ENCODE data around the gene PRKCZ.

PRKCZ gene

DNA sequence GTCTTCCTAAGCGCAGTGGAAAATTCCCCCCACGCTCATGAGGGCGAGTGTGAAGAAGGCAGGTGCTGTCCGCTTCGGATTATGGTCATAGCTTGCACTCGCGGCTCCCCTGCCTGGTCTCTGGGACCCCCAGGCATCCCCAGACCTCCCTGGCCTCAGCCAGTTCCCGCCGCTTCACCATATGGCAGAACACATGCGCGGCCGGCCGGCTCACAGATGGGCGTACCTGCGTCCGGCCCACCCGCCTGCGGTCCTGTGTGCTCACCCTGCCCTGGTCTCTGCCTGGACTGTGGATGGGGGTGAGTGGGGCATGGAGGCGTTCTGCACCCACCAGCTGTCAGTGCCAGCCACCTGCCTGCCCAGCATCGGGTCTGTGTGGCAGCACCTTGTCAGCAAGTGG, 34.1 kb downstream of the PRKCZ start:
- no peak overlapping the region for H3K4me3 ChIP-seq (ENCODE audit: low read depth in 1 of 2, low read length in 2 of 2)
- no peaks in the 10 kb centered on the region for H3K36me3 ChIP-seq (ENCODE audit: insufficient read depth, low read length)
- H3K27ac ChIP-seq (ENCODE audit: low read depth, low read length), result no peak overlapping the region
- peaks cover 0 to 6% of the 10 kb centered on the region in 2 donors for H3K27me3 ChIP-seq (ENCODE audit: control insufficient read depth in 1 of 2, insufficient read depth in 2 of 2, low read length in 2 of 2)
- H3K9ac ChIP-seq (ENCODE audit: low read length), result no peak overlapping the region
- peaks cover 4% of the 10 kb centered on the region for H3K9me3 ChIP-seq (ENCODE audit: low read length)
- no peaks in the 10 kb centered on the region for H3K4me1 ChIP-seq (ENCODE audit: insufficient read depth, low read length)

DNA sequence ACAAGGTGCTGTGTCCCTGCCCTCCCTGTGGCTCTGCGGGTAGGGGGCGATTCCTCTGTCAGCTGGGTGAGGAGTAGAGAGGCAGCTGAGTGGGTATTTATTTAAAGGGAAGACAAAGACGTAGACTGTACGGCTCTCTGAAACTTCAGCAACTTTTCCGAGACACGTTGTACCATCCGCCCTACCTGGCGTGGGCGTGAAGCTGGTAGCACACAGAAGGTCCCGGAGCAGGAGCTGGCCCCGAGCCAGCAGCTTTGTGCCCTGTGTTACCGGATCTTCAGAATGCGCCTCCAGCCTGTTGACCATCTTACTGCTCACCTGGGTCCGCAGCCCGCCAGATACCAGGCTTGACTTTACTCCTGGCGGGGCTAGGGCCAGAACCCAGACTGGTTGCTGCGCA, 34.9 kb downstream of the PRKCZ start:
- Histone ChIP-seq H3K36me3 (ENCODE audit: insufficient read depth, low read length) (no peaks in the 10 kb centered on the region), H3K4me3 (ENCODE audit: low read depth in 1 of 2, low read length in 2 of 2) (no peak overlapping the region), H3K9me3 (ENCODE audit: low read length) (no peaks in the 10 kb centered on the region), H3K9ac (ENCODE audit: low read length) (no peak overlapping the region), H3K27me3 (ENCODE audit: control insufficient read depth in 1 of 2, insufficient read depth in 2 of 2, low read length in 2 of 2) (peaks cover 0 to 10% of the 10 kb centered on the region in 2 donors), H3K4me1 (ENCODE audit: insufficient read depth, low read length) (no peaks in the 10 kb centered on the region), H3K27ac (ENCODE audit: low read depth, low read length) (no peak overlapping the region)

- no peaks in the 10 kb centered on the region for H3K4me1 ChIP-seq (ENCODE audit: insufficient read depth, low read length)
- H3K9ac ChIP-seq (ENCODE audit: low read length), result no peak overlapping the region
- no peaks in the 10 kb centered on the region for H3K36me3 ChIP-seq (ENCODE audit: insufficient read depth, low read length)
- H3K27ac ChIP-seq (ENCODE audit: low read depth, low read length), result no peak overlapping the region
- H3K9me3 ChIP-seq (ENCODE audit: low read length), result no peaks in the 10 kb centered on the region
- no peak overlapping the region for H3K4me3 ChIP-seq (ENCODE audit: low read depth in 1 of 2, low read length in 2 of 2)
- H3K27me3 ChIP-seq (ENCODE audit: control insufficient read depth in 1 of 2, insufficient read depth in 2 of 2, low read length in 2 of 2), result peaks cover 0 to 10% of the 10 kb centered on the region in 2 donors
These were observed 36.4 kb downstream of the PRKCZ start for GRCh38 chr1:2086446-2087078.

DNA sequence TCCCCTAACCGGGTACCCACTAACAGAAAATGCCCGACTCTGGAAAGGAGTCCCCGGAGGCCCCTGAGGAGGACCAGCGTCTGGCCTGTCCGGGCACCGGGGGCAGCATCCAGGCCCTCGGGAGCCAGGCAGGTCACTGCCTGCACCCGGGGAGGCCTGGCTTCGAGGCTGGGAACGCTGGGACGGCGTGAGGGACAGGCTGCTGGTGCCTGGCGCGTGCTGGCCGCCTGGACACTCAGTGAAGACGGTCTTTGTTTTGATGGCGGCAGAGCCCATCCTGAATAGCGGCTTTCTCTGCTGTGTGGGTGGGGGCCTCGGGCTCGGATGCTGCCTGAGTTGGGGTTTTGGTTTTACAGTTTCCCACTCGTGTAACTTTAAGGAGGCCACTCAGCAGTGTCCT, 37.6 kb downstream of the PRKCZ start:
- peaks cover 0 to 10% of the 10 kb centered on the region in 2 donors for H3K27me3 ChIP-seq (ENCODE audit: control insufficient read depth in 1 of 2, insufficient read depth in 2 of 2, low read length in 2 of 2)
- H3K4me3 ChIP-seq (ENCODE audit: low read depth in 1 of 2, low read length in 2 of 2), result no peak overlapping the region
- no peak overlapping the region for H3K27ac ChIP-seq (ENCODE audit: low read depth, low read length)
- H3K9ac ChIP-seq (ENCODE audit: low read length), result no peak overlapping the region
- H3K36me3 ChIP-seq (ENCODE audit: insufficient read depth, low read length), result no peaks in the 10 kb centered on the region
- H3K4me1 ChIP-seq (ENCODE audit: insufficient read depth, low read length), result no peaks in the 10 kb centered on the region
- H3K9me3 ChIP-seq (ENCODE audit: low read length), result no peaks in the 10 kb centered on the region

GRCh38 chr1:2088458-2088857, 38.2 kb downstream of the PRKCZ start:
- Histone ChIP-seq H3K27me3 (ENCODE audit: control insufficient read depth in 1 of 2, insufficient read depth in 2 of 2, low read length in 2 of 2) (peaks cover 0 to 10% of the 10 kb centered on the region in 2 donors), H3K9me3 (ENCODE audit: low read length) (no peaks in the 10 kb centered on the region), H3K36me3 (ENCODE audit: insufficient read depth, low read length) (no peaks in the 10 kb centered on the region), H3K9ac (ENCODE audit: low read length) (no peak overlapping the region), H3K4me1 (ENCODE audit: insufficient read depth, low read length) (no peaks in the 10 kb centered on the region), H3K27ac (ENCODE audit: low read depth, low read length) (no peak overlapping the region), H3K4me3 (ENCODE audit: low read depth in 1 of 2, low read length in 2 of 2) (no peak overlapping the region)

GRCh38 chr1:2089051-2089450, 38.8 kb downstream of the PRKCZ start:
- Histone ChIP-seq H3K36me3 (ENCODE audit: insufficient read depth, low read length) (no peaks in the 10 kb centered on the region), H3K4me1 (ENCODE audit: insufficient read depth, low read length) (no peaks in the 10 kb centered on the region), H3K27ac (ENCODE audit: low read depth, low read length) (no peak overlapping the region), H3K9ac (ENCODE audit: low read length) (no peak overlapping the region), H3K9me3 (ENCODE audit: low read length) (no peaks in the 10 kb centered on the region), H3K4me3 (ENCODE audit: low read depth in 1 of 2, low read length in 2 of 2) (no peak overlapping the region), H3K27me3 (ENCODE audit: control insufficient read depth in 1 of 2, insufficient read depth in 2 of 2, low read length in 2 of 2) (peaks cover 0 to 10% of the 10 kb centered on the region in 2 donors)

- no peaks in the 10 kb centered on the region for H3K9me3 ChIP-seq (ENCODE audit: low read length)
- H3K27ac ChIP-seq (ENCODE audit: low read depth, low read length), result no peak overlapping the region
- H3K9ac ChIP-seq (ENCODE audit: low read length), result no peak overlapping the region
- H3K27me3 ChIP-seq (ENCODE audit: control insufficient read depth in 1 of 2, insufficient read depth in 2 of 2, low read length in 2 of 2), result peaks cover 0 to 10% of the 10 kb centered on the region in 2 donors
- H3K36me3 ChIP-seq (ENCODE audit: insufficient read depth, low read length), result no peaks in the 10 kb centered on the region
- no peak overlapping the region for H3K4me3 ChIP-seq (ENCODE audit: low read depth in 1 of 2, low read length in 2 of 2)
- H3K4me1 ChIP-seq (ENCODE audit: insufficient read depth, low read length), result no peaks in the 10 kb centered on the region
These were observed 40.1 kb downstream of the PRKCZ start for GRCh38 chr1:2090216-2090890.

DNA sequence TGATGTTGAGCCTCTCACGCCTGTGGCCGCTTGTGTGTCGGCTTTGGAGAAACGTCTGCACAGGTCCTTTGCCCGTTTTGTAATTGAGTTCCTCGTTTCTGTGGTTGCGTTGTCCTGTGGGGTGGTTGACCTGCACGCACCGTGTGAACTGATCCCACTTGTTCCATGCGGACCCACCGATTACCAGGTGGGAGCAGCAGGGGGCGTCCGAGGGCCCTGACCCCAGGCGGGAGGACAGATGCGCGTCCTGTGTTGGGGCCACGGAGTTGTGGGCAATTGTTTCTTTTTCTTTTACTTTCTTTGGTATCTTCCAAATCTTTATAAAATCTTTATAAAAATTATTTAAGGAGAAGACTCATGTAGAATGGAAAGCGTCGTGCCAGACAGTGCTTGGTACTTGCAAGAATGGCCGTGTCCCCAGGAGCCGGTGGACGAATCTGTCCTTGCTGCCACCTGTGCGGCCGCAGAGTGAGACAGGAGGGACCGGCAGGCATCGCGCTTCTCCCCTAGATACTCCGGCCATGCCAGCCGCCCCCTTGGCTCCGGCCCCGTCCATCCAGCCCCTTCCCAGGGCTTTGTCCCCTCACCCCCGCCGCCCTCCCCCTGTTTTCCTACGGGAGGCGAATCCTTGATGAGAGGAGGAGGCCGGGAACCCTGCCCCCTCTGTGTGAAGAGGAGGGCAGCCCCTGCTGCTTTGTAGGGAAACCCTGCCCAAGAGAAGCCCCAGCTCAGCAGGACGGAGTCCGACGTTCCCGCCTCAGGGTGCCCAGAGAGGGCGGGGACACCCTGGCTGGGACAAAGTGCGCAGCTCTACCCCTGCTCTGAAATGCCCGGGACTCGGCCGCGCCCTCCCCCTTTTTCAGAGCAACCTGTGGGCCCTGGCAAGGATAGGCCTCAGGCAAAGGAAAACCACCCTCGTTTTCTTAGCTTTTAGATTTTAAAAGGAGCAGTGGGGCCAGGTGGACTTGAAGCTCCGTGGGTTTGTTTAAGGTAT, 41.7 kb downstream of the PRKCZ start:
- H3K9ac ChIP-seq (ENCODE audit: low read length), result no peak overlapping the region
- H3K36me3 ChIP-seq (ENCODE audit: insufficient read depth, low read length), result no peaks in the 10 kb centered on the region
- H3K27me3 ChIP-seq (ENCODE audit: control insufficient read depth in 1 of 2, insufficient read depth in 2 of 2, low read length in 2 of 2), result peaks cover 0 to 10% of the 10 kb centered on the region in 2 donors
- H3K9me3 ChIP-seq (ENCODE audit: low read length), result no peaks in the 10 kb centered on the region
- no peaks in the 10 kb centered on the region for H3K4me1 ChIP-seq (ENCODE audit: insufficient read depth, low read length)
- H3K4me3 ChIP-seq (ENCODE audit: low read depth in 1 of 2, low read length in 2 of 2), result no peak overlapping the region
- no peak overlapping the region for H3K27ac ChIP-seq (ENCODE audit: low read depth, low read length)

- Histone ChIP-seq H3K9ac (ENCODE audit: low read length) (no peak overlapping the region), H3K27me3 (ENCODE audit: control insufficient read depth in 1 of 2, insufficient read depth in 2 of 2, low read length in 2 of 2) (peaks cover 0 to 5% of the 10 kb centered on the region in 2 donors), H3K4me1 (ENCODE audit: insufficient read depth, low read length) (no peaks in the 10 kb centered on the region), H3K4me3 (ENCODE audit: low read depth in 1 of 2, low read length in 2 of 2) (no peak overlapping the region), H3K9me3 (ENCODE audit: low read length) (no peaks in the 10 kb centered on the region), H3K27ac (ENCODE audit: low read depth, low read length) (no peak overlapping the region), H3K36me3 (ENCODE audit: insufficient read depth, low read length) (no peaks in the 10 kb centered on the region)
These were observed 42.8 kb downstream of the PRKCZ start for GRCh38 chr1:2093055-2093454.

- no peak overlapping the region for H3K4me3 ChIP-seq (ENCODE audit: low read depth in 1 of 2, low read length in 2 of 2)
- H3K27ac ChIP-seq (ENCODE audit: low read depth, low read length), result no peak overlapping the region
- no peaks in the 10 kb centered on the region for H3K9me3 ChIP-seq (ENCODE audit: low read length)
- no peaks in the 10 kb centered on the region for H3K36me3 ChIP-seq (ENCODE audit: insufficient read depth, low read length)
- H3K27me3 ChIP-seq (ENCODE audit: control insufficient read depth in 1 of 2, insufficient read depth in 2 of 2, low read length in 2 of 2), result peaks cover 0 to 5% of the 10 kb centered on the region in 2 donors
- H3K4me1 ChIP-seq (ENCODE audit: insufficient read depth, low read length), result no peaks in the 10 kb centered on the region
- H3K9ac ChIP-seq (ENCODE audit: low read length), result no peak overlapping the region
These were observed 43.4 kb downstream of the PRKCZ start for GRCh38 chr1:2093636-2094035.
